GM19351 (cell line): ENCODE results near the gene KCNJ12.
"Not testable (repeated sequence)": the region's sequence is repeated elsewhere in the genome, so short reads cannot be mapped to it uniquely, and the experiment has no call there.

ENCODE experiments used
- ATAC-seq: cut with Tn5 transposase; IDR thresholded peaks from one replicate; pipeline ENCODE4 v1.9.1; 2021; ENCODE audit warnings: mild to moderate bottlenecking, moderate library complexity; ENCODE audit not compliant: unreplicated experiment

Gene KCNJ12

GRCh38 chr17:21376081-21376758, at the start of gene KCNJ12:
KCNJ12 (plus strand) TSS chr17:21376357; CDS start chr17:21415343, 38,986 bp downstream.
- no peak for ATAC-seq

GRCh38 chr17:21327921-21328320, 48.2 kb upstream of the KCNJ12 start:
- ATAC-seq: peak; percentile 75

DNA sequence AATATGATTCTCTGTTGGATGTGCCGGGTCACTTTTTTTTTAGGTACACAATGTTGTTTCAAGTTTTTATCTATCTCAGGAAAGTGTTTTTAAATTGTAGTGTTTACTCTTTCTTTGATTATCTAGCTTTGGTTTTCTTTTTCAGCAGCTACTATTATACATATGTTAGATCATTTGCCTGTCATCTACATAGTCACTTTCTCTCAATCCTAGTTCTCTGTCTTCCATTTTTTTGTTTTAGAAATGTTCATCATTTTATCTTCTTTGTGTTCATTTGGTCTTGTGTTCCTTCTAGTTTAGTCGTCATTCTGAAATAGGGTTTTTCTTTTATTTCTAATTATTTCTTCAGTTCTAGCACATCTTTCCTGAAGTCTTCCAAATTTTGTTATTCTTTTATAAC, 47.4 kb upstream of the KCNJ12 start:
- ATAC-seq: not testable (repeated sequence)

DNA sequence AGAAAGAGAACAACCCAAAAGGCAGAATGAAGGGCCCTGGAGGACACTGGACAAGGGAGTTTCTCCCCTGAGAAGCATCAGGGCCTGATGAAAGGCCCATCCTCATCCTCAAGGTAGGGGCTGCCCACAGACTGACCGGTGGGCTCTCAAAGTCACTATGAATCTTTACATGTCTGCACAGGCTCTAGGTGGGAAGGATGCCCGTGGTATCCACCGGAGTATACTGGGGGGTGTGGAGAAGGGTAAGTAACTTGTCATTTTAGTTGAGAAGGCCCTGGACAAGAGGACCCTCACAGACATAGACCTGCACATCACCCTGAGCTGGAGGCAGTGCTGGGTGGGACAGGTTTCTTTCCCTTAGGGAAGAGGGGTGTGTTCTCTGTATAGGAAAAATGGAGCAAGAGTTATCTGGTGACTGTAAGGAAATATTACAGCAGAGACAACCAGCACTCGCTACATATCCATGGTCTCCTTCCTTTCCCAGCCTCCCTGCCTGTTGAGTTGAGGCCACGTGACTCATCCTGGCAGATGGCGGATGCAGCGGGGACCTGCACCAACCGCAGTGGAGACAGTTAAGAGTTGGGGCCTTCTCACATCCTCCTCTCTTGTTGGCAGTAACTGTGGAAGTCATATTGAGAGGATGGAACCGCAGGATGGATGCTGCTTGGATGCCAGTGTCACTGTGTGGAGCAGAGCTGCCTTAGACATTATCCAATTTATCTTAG, 45.6 kb upstream of the KCNJ12 start:
- ATAC-seq: no peak

DNA sequence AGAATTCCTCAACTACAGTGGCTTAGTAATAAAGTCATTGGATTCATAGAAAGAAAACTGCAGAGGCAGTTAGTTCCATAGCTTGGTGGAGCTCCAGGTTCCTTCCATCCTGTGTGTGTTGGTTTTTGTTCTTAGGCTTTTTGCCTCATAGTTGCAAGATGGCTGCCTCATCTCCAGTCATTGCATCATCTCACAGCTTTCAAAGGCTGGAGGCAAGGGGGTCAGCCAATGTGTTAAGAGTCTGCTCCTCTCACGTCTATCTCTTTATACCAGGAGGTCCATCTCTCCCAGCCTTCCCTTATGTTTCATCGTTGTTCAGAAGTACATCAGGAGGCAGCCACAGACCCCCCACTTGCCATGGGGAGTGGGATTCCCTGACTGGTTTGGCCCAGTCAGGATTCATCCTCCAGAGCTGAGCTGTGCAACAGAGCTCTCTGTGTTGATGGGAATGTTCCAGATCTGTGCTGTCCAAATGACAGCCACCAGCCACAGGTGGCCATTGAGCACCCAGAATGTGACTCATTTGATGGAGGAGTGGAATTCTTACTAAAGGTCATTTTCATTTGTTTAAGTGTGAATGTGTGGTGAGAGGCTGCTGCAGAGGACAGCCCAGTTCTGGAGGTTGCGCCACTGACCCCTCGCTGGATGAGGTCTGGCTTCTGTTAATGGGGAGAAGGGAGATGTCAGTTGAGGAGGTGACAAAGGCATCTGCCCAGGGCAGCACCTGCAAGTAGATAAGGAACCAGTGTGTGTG, 39.4 kb upstream of the KCNJ12 start:
- ATAC-seq: not testable (repeated sequence)

- ATAC-seq: not testable (repeated sequence)
Observed at GRCh38 chr17:21337981-21338625, 38.1 kb upstream of the KCNJ12 start.

DNA sequence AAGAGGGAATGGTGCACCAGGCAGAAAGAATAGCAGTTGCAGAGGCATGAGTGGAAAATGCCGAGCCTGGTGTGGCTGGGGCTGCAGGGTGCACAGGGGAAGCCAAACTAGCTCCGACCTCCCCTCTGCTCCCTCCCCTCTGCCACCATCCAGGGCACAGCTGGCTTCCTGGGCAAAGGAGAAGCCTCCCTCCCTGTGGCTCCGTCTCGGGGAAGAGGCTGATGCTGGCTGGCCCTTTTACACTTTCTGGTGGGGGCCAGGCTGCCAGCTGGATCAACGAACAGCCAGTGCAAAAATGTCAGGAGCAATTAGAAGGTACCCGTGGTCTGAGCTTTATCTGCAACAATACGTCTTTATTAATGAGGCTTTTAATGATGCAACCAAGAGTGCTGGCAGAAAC, 37.1 kb upstream of the KCNJ12 start:
- ATAC-seq: no peak

DNA sequence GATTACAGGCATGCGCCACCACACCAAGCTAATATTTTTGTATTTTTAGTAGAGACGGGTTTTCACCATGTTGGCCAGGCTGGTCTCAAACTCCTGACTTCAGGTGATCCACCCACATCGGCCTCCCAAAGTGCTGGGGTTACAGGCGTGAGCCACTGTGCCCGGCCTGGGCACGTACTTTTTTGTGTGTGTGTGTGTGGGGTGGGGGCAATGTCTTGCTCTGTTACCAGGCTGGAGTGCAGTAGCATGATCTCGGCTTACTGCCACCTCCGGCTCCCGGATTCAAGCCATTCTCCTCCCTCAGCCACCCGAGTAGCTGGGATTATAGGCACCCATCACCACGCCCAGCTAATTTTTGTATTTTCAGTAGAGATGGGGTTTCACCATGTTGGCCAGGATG, 36.6 kb upstream of the KCNJ12 start:
- ATAC-seq: not testable (repeated sequence)

GRCh38 chr17:21340407-21340806, 35.8 kb upstream of the KCNJ12 start:
- ATAC-seq: not testable (repeated sequence)

DNA sequence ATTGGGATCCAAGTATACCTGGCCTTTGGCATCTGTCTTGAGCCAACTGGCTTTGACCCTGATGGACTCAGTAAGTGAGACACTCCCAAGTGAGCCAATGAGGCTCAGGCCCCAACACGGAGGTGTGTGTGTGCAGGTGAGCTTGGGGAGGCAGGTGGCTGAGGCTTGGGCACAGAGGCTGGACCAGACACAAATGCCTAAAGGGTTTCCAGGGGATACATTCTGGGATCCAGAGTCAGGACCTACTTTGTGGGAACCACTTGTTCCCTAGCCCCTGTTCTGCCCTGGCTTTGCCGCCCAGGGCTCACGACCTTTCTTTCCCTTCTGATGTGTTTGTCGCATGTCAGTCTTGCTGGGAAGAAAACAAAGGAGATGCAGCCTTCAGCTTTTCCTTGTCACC, 34.9 kb upstream of the KCNJ12 start:
- not testable (repeated sequence) for ATAC-seq

- not testable (repeated sequence) for ATAC-seq
Observed at GRCh38 chr17:21341925-21342540, 34.1 kb upstream of the KCNJ12 start.

GRCh38 chr17:21343061-21343949, 32.9 kb upstream of the KCNJ12 start:
- not testable (repeated sequence) for ATAC-seq

- not testable (repeated sequence) for ATAC-seq
Observed at GRCh38 chr17:21344801-21345200, 31.4 kb upstream of the KCNJ12 start.

- no peak for ATAC-seq
Observed at GRCh38 chr17:21345236-21345635, 30.9 kb upstream of the KCNJ12 start.

GRCh38 chr17:21346107-21346506, 30.1 kb upstream of the KCNJ12 start:
- ATAC-seq: not testable (repeated sequence)

DNA sequence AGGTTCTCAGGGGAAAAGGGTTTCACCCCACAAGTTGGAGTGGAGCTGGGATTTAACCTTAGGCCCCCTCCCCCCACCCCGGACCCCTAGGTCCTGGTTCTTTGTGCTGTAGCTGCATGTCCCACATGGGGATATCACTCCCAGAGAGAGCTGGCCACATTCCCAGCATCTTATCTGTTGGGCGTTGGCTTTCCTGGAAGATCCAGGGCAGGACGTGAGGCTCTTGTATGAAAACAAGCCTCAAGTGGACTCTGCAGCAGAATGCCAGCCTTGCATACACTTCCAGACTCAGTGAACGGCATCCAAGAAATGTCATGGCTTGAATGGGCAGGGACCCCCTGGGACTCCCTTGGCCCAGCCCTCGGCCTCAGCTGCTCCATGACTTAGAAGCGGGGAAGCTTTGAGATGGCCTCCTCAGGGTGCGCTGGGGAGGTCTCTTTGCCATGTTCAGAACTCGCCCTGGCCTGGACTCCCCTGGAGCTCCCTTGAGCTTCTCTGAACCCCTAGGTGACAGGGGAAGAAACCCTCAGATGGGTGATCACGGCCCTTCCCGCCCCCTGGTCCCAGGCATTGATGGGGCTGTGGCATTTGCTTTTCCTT, 29.4 kb upstream of the KCNJ12 start:
- not testable (repeated sequence) for ATAC-seq

DNA sequence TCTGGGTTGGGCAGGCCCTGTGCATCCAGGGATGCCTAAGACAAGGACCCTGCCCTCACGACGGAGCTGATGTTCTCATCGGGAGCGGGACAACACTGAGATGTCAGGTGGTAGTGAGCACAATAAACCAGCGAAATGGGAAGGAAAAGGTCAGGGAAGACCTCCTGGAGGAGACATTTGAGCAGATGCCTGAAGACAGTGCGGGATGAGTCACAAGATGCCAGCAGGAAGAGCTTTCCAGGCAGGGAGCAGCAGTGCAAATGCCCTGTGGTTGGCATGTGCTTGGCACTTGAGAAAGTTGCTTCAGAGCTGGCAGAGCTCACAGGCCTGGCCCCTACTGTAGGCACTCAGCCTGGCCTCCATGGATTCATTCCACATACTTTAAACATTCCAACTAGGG, 28.5 kb upstream of the KCNJ12 start:
- not testable (repeated sequence) for ATAC-seq

- peak; percentile 57 for ATAC-seq
Observed at GRCh38 chr17:21348081-21348925, 27.9 kb upstream of the KCNJ12 start.
